ENCODE data around the gene GLIS1.

DNA sequence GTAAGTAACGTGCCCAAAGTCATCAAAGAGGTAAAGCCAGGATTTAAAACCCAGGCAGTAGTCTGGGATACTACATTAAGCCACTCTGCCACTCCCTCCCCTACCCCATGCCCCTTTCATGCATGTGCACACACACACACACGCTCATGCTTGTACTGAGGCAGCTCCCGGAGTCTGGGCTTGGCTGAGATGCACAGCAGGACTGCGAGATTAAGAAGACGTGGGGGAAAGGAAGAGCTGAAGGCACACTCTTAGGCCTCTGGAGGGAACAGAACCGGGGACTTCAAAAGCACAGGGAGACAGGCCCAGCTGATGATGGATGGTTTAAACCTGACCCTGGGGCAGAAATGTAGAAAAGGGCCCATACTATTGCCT, 98.3 kb downstream of the GLIS1 start:
- TF ChIP-seq EZH2 (IDR thresholded peaks at IDR 0.05; ENCODE audit: borderline replicate concordance, low read depth, low read length, severe bottlenecking) = no peak
- TF ChIP-seq, protein P1, sequence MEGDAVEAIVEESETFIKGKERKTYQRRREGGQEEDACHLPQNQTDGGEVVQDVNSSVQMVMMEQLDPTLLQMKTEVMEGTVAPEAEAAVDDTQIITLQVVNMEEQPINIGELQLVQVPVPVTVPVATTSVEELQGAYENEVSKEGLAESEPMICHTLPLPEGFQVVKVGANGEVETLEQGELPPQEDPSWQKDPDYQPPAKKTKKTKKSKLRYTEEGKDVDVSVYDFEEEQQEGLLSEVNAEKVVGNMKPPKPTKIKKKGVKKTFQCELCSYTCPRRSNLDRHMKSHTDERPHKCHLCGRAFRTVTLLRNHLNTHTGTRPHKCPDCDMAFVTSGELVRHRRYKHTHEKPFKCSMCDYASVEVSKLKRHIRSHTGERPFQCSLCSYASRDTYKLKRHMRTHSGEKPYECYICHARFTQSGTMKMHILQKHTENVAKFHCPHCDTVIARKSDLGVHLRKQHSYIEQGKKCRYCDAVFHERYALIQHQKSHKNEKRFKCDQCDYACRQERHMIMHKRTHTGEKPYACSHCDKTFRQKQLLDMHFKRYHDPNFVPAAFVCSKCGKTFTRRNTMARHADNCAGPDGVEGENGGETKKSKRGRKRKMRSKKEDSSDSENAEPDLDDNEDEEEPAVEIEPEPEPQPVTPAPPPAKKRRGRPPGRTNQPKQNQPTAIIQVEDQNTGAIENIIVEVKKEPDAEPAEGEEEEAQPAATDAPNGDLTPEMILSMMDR (IDR thresholded peaks at IDR 0.05; ENCODE audit: borderline replicate concordance, extremely low read depth, low read length, poor library complexity, severe bottlenecking) = no peak

Data from DND-41 (cell line).